WTC11 (cell line): ENCODE results near the gene SLC29A3.

Experiments used
- ATF2 ChIP-seq: sonication (generic); formaldehyde crosslinking; IDR thresholded peaks from 2 replicates; pipeline ENCODE4 v1.8.1; 2022; ENCODE audit warnings: low read depth, missing genetic modification reagents, borderline replicate concordance
- ATF3 ChIP-seq: sonication (generic); formaldehyde crosslinking; conservative IDR thresholded peaks from 2 replicates; pipeline ENCODE4 v1.8.1; 2022; ENCODE audit warnings: mild to moderate bottlenecking, missing genetic modification reagents
- CREB1 ChIP-seq: sonication (generic); formaldehyde crosslinking; IDR thresholded peaks from 2 replicates; pipeline ENCODE4 v1.8.0; 2023; ENCODE audit warnings: mild to moderate bottlenecking, missing genetic modification reagents
- CTCF ChIP-seq: fragments of 200-600 bp; IDR thresholded peaks from 2 replicates; pipeline ENCODE4 v1.8.0; 2022; ENCODE audit warnings: antibody characterized with exemption
- IRF1 ChIP-seq: sonication (generic); formaldehyde crosslinking; IDR thresholded peaks from 2 replicates; pipeline ENCODE4 v1.8.0; 2023; ENCODE audit warnings: missing genetic modification reagents
- NFYB ChIP-seq: sonication (generic); formaldehyde crosslinking; conservative IDR thresholded peaks from 2 replicates; pipeline ENCODE4 v1.8.0; 2022; ENCODE audit warnings: low read depth, missing genetic modification reagents
- NR2C2 ChIP-seq: sonication (generic); formaldehyde crosslinking; IDR thresholded peaks from 2 replicates; pipeline ENCODE4 v1.8.0; 2022; ENCODE audit warnings: mild to moderate bottlenecking, missing genetic modification reagents
- ZNF121 ChIP-seq: sonication (generic); formaldehyde crosslinking; IDR thresholded peaks from 2 replicates; pipeline ENCODE4 v1.8.0; 2023; ENCODE audit warnings: missing genetic modification reagents
- ZNF396 ChIP-seq: fragments of 250-450 bp; sonication (Bioruptor Pico); IDR thresholded peaks from 2 replicates; pipeline ENCODE4 v1.8.0; 2021; ENCODE audit warnings: mild to moderate bottlenecking, moderate library complexity, borderline replicate concordance

- TF ChIP-seq NFYB (CRISPR knock-in tag), result no peak
- TF ChIP-seq ZNF121, result no peak
- no peak for TF ChIP-seq CTCF
- no peak for TF ChIP-seq IRF1 (CRISPR knock-in tag)
- no peak for TF ChIP-seq NR2C2 (CRISPR knock-in tag)
- TF ChIP-seq ATF3, result no peak
- TF ChIP-seq ZNF396 (CRISPR knock-in tag), result no peak
- TF ChIP-seq CREB1 (CRISPR knock-in tag), result no peak
- TF ChIP-seq ATF2 (CRISPR knock-in tag), result no peak
These were observed 74.0 kb downstream of the SLC29A3 start for GRCh38 chr10:71392791-71393781.
